Cardiac muscle cell (in vitro differentiated cells and primary cell): Measurements from ENCODE around the gene USP2. TPM values are rescaled to one million over a fixed set of nuclear protein-coding genes. Genes with fewer than 3 reads are reported as not detected.
A peak's percentile ranks its signal among the peaks of the same experiment; 100 is the strongest.

Experiments
- DNase-seq, 2 donors: peaks; one replicate each; pipeline versions ENCODE4 v3.0.0 to v3.0.0-alpha.2; 2010 to 2017; ENCODE audit warnings: low read depth in 1 of 2, low spot score in 1 of 2
- H3K27ac ChIP-seq: fragments of 200-600 bp; sonication (generic); 2 replicates; pipeline ENCODE4 v1.5.1; 2016
- H3K27me3 ChIP-seq: fragments of 200-600 bp; sonication (generic); 2 replicates; pipeline ENCODE4 v1.6.0; 2016; ENCODE audit warnings: control low read depth
- H3K36me3 ChIP-seq: fragments of 200-600 bp; sonication (generic); 2 replicates; pipeline ENCODE4 v1.5.1; 2016; ENCODE audit warnings: control low read depth
- H3K4me1 ChIP-seq: fragments of 200-600 bp; sonication (generic); 2 replicates; pipeline ENCODE4 v1.8.1; 2017; ENCODE audit warnings: low read depth, mild to moderate bottlenecking, mixed run types
- H3K4me3 ChIP-seq: fragments of 200-600 bp; sonication (generic); 2 replicates; pipeline ENCODE4 v1.5.1; 2016; ENCODE audit warnings: mild to moderate bottlenecking
- H3K9me3 ChIP-seq: fragments of 200-600 bp; sonication (generic); 2 replicates; pipeline ENCODE4 v1.5.1; 2017; ENCODE audit warnings: low read depth, mild to moderate bottlenecking, control low read depth
- CTCF ChIP-seq: IDR thresholded peaks from 2 replicates; pipeline ENCODE4 v1.5.1; 2012; ENCODE audit warnings: low read depth, mild to moderate bottlenecking, low read length
- polyA plus RNA-seq: library from polyadenylated mRNA; unstranded; fragments of >200 nt; fragmentation: Nextera tagmentation; extraction: Ambion mirVana; gene quantifications from 2 replicates; pipeline ENCODE4 v1.2.1, GENCODE V29; 2016
- total RNA-seq: library from RNA; depleted of rRNA; stranded (reverse); fragments of >200 nt; gene quantifications from 2 replicates; pipeline ENCODE4 v1.2.3, GENCODE V29; 2016

Gene USP2
- total and polyA plus RNA-seq, 2 experiments from 2014 or later, result 36.5 to 39.0 TPM

- no peaks in the 10 kb centered on the region for H3K36me3 ChIP-seq
- H3K9me3 ChIP-seq, result no peaks in the 10 kb centered on the region
- peak in 1 of 2 donors; percentile 36 for DNase-seq
- TF ChIP-seq CTCF, result no peak
- H3K4me1 ChIP-seq, result peaks cover 43% of the 10 kb centered on the region
- no peak overlapping the region for H3K27ac ChIP-seq
- H3K4me3 ChIP-seq, result peak overlapping the region; percentile 35
- H3K27me3 ChIP-seq, result peaks cover 24% of the 10 kb centered on the region
Measured at GRCh38 chr11:119316016-119316728, 65.3 kb downstream of the USP2 start.

- peak overlapping the region; percentile 35 for H3K4me3 ChIP-seq
- H3K27me3 ChIP-seq, result peaks cover 24% of the 10 kb centered on the region
- TF ChIP-seq CTCF, result no peak
- peaks cover 36% of the 10 kb centered on the region for H3K4me1 ChIP-seq
- H3K9me3 ChIP-seq, result no peaks in the 10 kb centered on the region
- no peaks in the 10 kb centered on the region for H3K36me3 ChIP-seq
- DNase-seq, result peak in 1 of 2 donors; percentile 25
- no peak overlapping the region for H3K27ac ChIP-seq
Measured at GRCh38 chr11:119315131-119316015, 66.1 kb downstream of the USP2 start.

- no peak overlapping the region for H3K27ac ChIP-seq
- no peaks in the 10 kb centered on the region for H3K9me3 ChIP-seq
- no peak overlapping the region for H3K4me3 ChIP-seq
- peaks cover 24% of the 10 kb centered on the region for H3K27me3 ChIP-seq
- peaks cover 29% of the 10 kb centered on the region for H3K4me1 ChIP-seq
- H3K36me3 ChIP-seq, result no peaks in the 10 kb centered on the region
- DNase-seq, result no peak
- no peak for TF ChIP-seq CTCF
Measured at GRCh38 chr11:119314726-119315125, 66.8 kb downstream of the USP2 start.

- DNase-seq, result no peak
- H3K36me3 ChIP-seq, result no peaks in the 10 kb centered on the region
- H3K27ac ChIP-seq, result no peak overlapping the region
- H3K4me3 ChIP-seq, result no peak overlapping the region
- H3K9me3 ChIP-seq, result no peaks in the 10 kb centered on the region
- TF ChIP-seq CTCF, result no peak
- H3K27me3 ChIP-seq, result peaks cover 14% of the 10 kb centered on the region
- H3K4me1 ChIP-seq, result peaks cover 1% of the 10 kb centered on the region
Measured at GRCh38 chr11:119310682-119311052, 70.8 kb downstream of the USP2 start.

- Histone ChIP-seq H3K27ac (no peak overlapping the region), H3K4me3 (no peak overlapping the region), H3K27me3 (peaks cover 8% of the 10 kb centered on the region), H3K4me1 (no peaks in the 10 kb centered on the region), H3K9me3 (no peaks in the 10 kb centered on the region), H3K36me3 (no peaks in the 10 kb centered on the region)
- DNase-seq, result no peak
- no peak for TF ChIP-seq CTCF
Measured at GRCh38 chr11:119309953-119310681, 71.4 kb downstream of the USP2 start.
